ENCODE data around the gene FHIT. TPM values are rescaled to one million over a fixed set of nuclear protein-coding genes. Genes with fewer than 3 reads are reported as not detected.

FHIT gene
- total RNA-seq, 1 donor from 2014 or later: 23.8 TPM

- H3K9me3 Mint-ChIP-seq: peaks cover 6% of the 10 kb centered on the region
- DNase-seq: no peak
- no peaks in the 10 kb centered on the region for H3K36me3 Mint-ChIP-seq (ENCODE audit: low read depth)
- no peaks in the 10 kb centered on the region for H3K27me3 Mint-ChIP-seq
- H3K4me1 Mint-ChIP-seq: peaks cover 2% of the 10 kb centered on the region
- H3K4me3 Mint-ChIP-seq: no peak overlapping the region
- H3K27ac Mint-ChIP-seq: no peak overlapping the region
- intact Hi-C loops (cut with micrococcal nuclease): no loop called here
Measured at GRCh38 chr3:61177450-61177849, 73.8 kb downstream of the FHIT start.

- Mint-ChIP-seq H3K9me3 (peaks cover 3% of the 10 kb centered on the region), H3K4me1 (no peaks in the 10 kb centered on the region), H3K36me3 (ENCODE audit: low read depth) (no peaks in the 10 kb centered on the region), H3K4me3 (no peak overlapping the region), H3K27me3 (no peaks in the 10 kb centered on the region), H3K27ac (no peak overlapping the region)
- no peak for DNase-seq
- intact Hi-C loops (cut with micrococcal nuclease): no loop called here
Measured at GRCh38 chr3:61173676-61174075, 77.6 kb downstream of the FHIT start.

- Mint-ChIP-seq H3K9me3 (peaks cover 3% of the 10 kb centered on the region), H3K36me3 (ENCODE audit: low read depth) (no peaks in the 10 kb centered on the region), H3K27me3 (no peaks in the 10 kb centered on the region), H3K4me3 (no peak overlapping the region), H3K27ac (no peak overlapping the region), H3K4me1 (no peaks in the 10 kb centered on the region)
- no peak for DNase-seq
- intact Hi-C loops (cut with micrococcal nuclease): no loop called here
Measured at GRCh38 chr3:61172684-61173083, 78.6 kb downstream of the FHIT start.

GRCh38 chr3:61172203-61172602 lies 79.0 kb downstream of the FHIT start:
- no peaks in the 10 kb centered on the region for H3K4me1 Mint-ChIP-seq
- H3K27ac Mint-ChIP-seq: no peak overlapping the region
- peaks cover 3% of the 10 kb centered on the region for H3K9me3 Mint-ChIP-seq

GRCh38 chr3:61169621-61170251 lies 81.5 kb downstream of the FHIT start:
- no peaks in the 10 kb centered on the region for H3K27me3 Mint-ChIP-seq
- intact Hi-C loops (cut with micrococcal nuclease): no loop called here
- no peak for DNase-seq
- no peak overlapping the region for H3K4me3 Mint-ChIP-seq
- peaks cover 8% of the 10 kb centered on the region for H3K9me3 Mint-ChIP-seq
- no peaks in the 10 kb centered on the region for H3K36me3 Mint-ChIP-seq (ENCODE audit: low read depth)
- H3K27ac Mint-ChIP-seq: no peak overlapping the region
- H3K4me1 Mint-ChIP-seq: no peaks in the 10 kb centered on the region

More at GRCh38 chr3:61172203-61172602, 79.0 kb downstream of the FHIT start:
- intact Hi-C loops (cut with micrococcal nuclease): no loop called here
- no peak for DNase-seq
- no peaks in the 10 kb centered on the region for H3K27me3 Mint-ChIP-seq
- no peak overlapping the region for H3K4me3 Mint-ChIP-seq
- H3K36me3 Mint-ChIP-seq (ENCODE audit: low read depth): no peaks in the 10 kb centered on the region

- no peak for DNase-seq
- Mint-ChIP-seq H3K27me3 (no peaks in the 10 kb centered on the region), H3K27ac (no peak overlapping the region), H3K36me3 (ENCODE audit: low read depth) (no peaks in the 10 kb centered on the region), H3K4me3 (no peak overlapping the region), H3K9me3 (peaks cover 8% of the 10 kb centered on the region), H3K4me1 (no peaks in the 10 kb centered on the region)
- intact Hi-C loops (cut with micrococcal nuclease): no loop called here
Measured at GRCh38 chr3:61168286-61168685, 83.0 kb downstream of the FHIT start.

GRCh38 chr3:61162965-61163364 lies 88.3 kb downstream of the FHIT start:
- no peaks in the 10 kb centered on the region for H3K4me1 Mint-ChIP-seq
- H3K4me3 Mint-ChIP-seq: no peak overlapping the region
- DNase-seq: no peak
- no peak overlapping the region for H3K27ac Mint-ChIP-seq
- H3K27me3 Mint-ChIP-seq: no peaks in the 10 kb centered on the region
- no peaks in the 10 kb centered on the region for H3K36me3 Mint-ChIP-seq (ENCODE audit: low read depth)
- intact Hi-C loops (cut with micrococcal nuclease): no loop called here
- H3K9me3 Mint-ChIP-seq: peaks cover 8% of the 10 kb centered on the region

- Mint-ChIP-seq H3K4me3 (no peak overlapping the region), H3K27me3 (no peaks in the 10 kb centered on the region), H3K4me1 (no peaks in the 10 kb centered on the region)
Measured at GRCh38 chr3:61158667-61159066, 92.6 kb downstream of the FHIT start.

GRCh38 chr3:61158216-61158615 lies 93.0 kb downstream of the FHIT start:
- intact Hi-C loops (cut with micrococcal nuclease): no loop called here
- no peak overlapping the region for H3K27ac Mint-ChIP-seq
- no peak overlapping the region for H3K4me3 Mint-ChIP-seq
- no peak for DNase-seq
- H3K36me3 Mint-ChIP-seq (ENCODE audit: low read depth): no peaks in the 10 kb centered on the region
- H3K9me3 Mint-ChIP-seq: no peaks in the 10 kb centered on the region
- H3K4me1 Mint-ChIP-seq: no peaks in the 10 kb centered on the region
- H3K27me3 Mint-ChIP-seq: no peaks in the 10 kb centered on the region

More at GRCh38 chr3:61158667-61159066, 92.6 kb downstream of the FHIT start:
- no peaks in the 10 kb centered on the region for H3K36me3 Mint-ChIP-seq (ENCODE audit: low read depth)
- DNase-seq: no peak
- H3K9me3 Mint-ChIP-seq: no peaks in the 10 kb centered on the region
- H3K27ac Mint-ChIP-seq: no peak overlapping the region
- intact Hi-C loops (cut with micrococcal nuclease): no loop called here

GRCh38 chr3:61157414-61157813 lies 93.8 kb downstream of the FHIT start:
- Mint-ChIP-seq H3K36me3 (ENCODE audit: low read depth) (peaks cover 1% of the 10 kb centered on the region), H3K27me3 (no peaks in the 10 kb centered on the region), H3K4me1 (no peaks in the 10 kb centered on the region), H3K27ac (no peak overlapping the region), H3K4me3 (no peak overlapping the region), H3K9me3 (peaks cover 2% of the 10 kb centered on the region)
- intact Hi-C loops (cut with micrococcal nuclease): no loop called here
- DNase-seq: no peak

GRCh38 chr3:61155701-61156292 lies 95.5 kb downstream of the FHIT start:
- Mint-ChIP-seq H3K36me3 (ENCODE audit: low read depth) (peaks cover 2% of the 10 kb centered on the region), H3K27me3 (no peaks in the 10 kb centered on the region), H3K4me1 (no peaks in the 10 kb centered on the region), H3K9me3 (peaks cover 3% of the 10 kb centered on the region), H3K4me3 (no peak overlapping the region), H3K27ac (no peak overlapping the region)
- no peak for DNase-seq
- intact Hi-C loops (cut with micrococcal nuclease): no loop called here

GRCh38 chr3:61154457-61155198 lies 96.6 kb downstream of the FHIT start:
- no peaks in the 10 kb centered on the region for H3K27me3 Mint-ChIP-seq
- DNase-seq: no peak
- H3K27ac Mint-ChIP-seq: no peak overlapping the region
- no peaks in the 10 kb centered on the region for H3K4me1 Mint-ChIP-seq
- peaks cover 3% of the 10 kb centered on the region for H3K9me3 Mint-ChIP-seq
- H3K4me3 Mint-ChIP-seq: no peak overlapping the region
- intact Hi-C loops (cut with micrococcal nuclease): no loop called here
- peaks cover 2% of the 10 kb centered on the region for H3K36me3 Mint-ChIP-seq (ENCODE audit: low read depth)

- DNase-seq: no peak
- peaks cover 2% of the 10 kb centered on the region for H3K36me3 Mint-ChIP-seq (ENCODE audit: low read depth)
- H3K4me3 Mint-ChIP-seq: no peak overlapping the region
- H3K9me3 Mint-ChIP-seq: peaks cover 3% of the 10 kb centered on the region
- intact Hi-C loops (cut with micrococcal nuclease): no loop called here
- no peaks in the 10 kb centered on the region for H3K4me1 Mint-ChIP-seq
- H3K27ac Mint-ChIP-seq: no peak overlapping the region
- H3K27me3 Mint-ChIP-seq: peaks cover 2% of the 10 kb centered on the region
Measured at GRCh38 chr3:61152071-61152470, 99.2 kb downstream of the FHIT start.

- Mint-ChIP-seq H3K4me1 (no peaks in the 10 kb centered on the region), H3K36me3 (ENCODE audit: low read depth) (peaks cover 2% of the 10 kb centered on the region), H3K27ac (no peak overlapping the region), H3K9me3 (peaks cover 3% of the 10 kb centered on the region), H3K4me3 (no peak overlapping the region), H3K27me3 (peaks cover 2% of the 10 kb centered on the region)
- DNase-seq: no peak
- intact Hi-C loops (cut with micrococcal nuclease): no loop called here
Measured at GRCh38 chr3:61149236-61149635, 102.0 kb downstream of the FHIT start.
